Testis (tissue), 3 donors: ENCODE results near the gene MYMX. TPM values are rescaled to one million over a fixed set of nuclear protein-coding genes. Genes with fewer than 3 reads are reported as not detected.
A peak's percentile ranks its signal among the peaks of the same experiment; 100 is the strongest.

ENCODE experiments used
- DNase-seq: peaks from one replicate; pipeline ENCODE4 v3.0.0-alpha.2; 2019
- H3K27ac ChIP-seq, 2 donors: fragments of 200-600 bp; sonication (generic); one replicate each; pipeline ENCODE4 v1.5.1; 2019
- H3K27me3 ChIP-seq: fragments of 200-600 bp; sonication (generic); one replicate; pipeline ENCODE4 v1.5.1; 2019
- H3K36me3 ChIP-seq: fragments of 200-600 bp; sonication (generic); one replicate; pipeline ENCODE4 v1.5.1; 2017; ENCODE audit warnings: low read depth; ENCODE audit errors: missing control alignments
- H3K4me1 ChIP-seq: fragments of 200-600 bp; sonication (generic); one replicate; pipeline ENCODE4 v1.5.1; 2019
- H3K4me3 ChIP-seq, 2 donors: fragments of 200-600 bp; sonication (generic); one replicate each; pipeline ENCODE4 v1.5.1; 2017 to 2019
- H3K9me3 ChIP-seq: fragments of 200-600 bp; sonication (generic); one replicate; pipeline ENCODE4 v1.5.1; 2017
- POLR2A ChIP-seq: fragments of 450-650 bp; IDR thresholded peaks from one replicate; pipeline ENCODE4 v1.6.1; 2017; ENCODE audit warnings: antibody characterized with exemption, mild to moderate bottlenecking, moderate library complexity
- WGBS, 2 donors: methylation state at CpG; one replicate each; pipeline ENCODE4 v1.1.5; 2018; 5-methylcytosine and 5-hydroxymethylcytosine counted together
- intact Hi-C: fragments of 100-400 bp; cut with DNase I; formaldehyde crosslinking; loops from one replicate; pipeline ENCODE4 v1.15.1; 2023; ENCODE audit warnings: low total_unique reads
- polyA plus RNA-seq: library from polyadenylated mRNA; stranded (reverse); fragments of 350-450 nt; fragmentation: Illumina TruSeq; extraction: RNeasy Lipid Tissue Mini Kit (QIAGEN cat#74804); gene quantifications from one replicate; pipeline ENCODE4 v1.2.3, GENCODE V29; 2014; ENCODE audit warnings: low read depth, low replicate concordance; ENCODE audit not compliant: insufficient read depth
- total RNA-seq, 2 donors: library from RNA; depleted of rRNA; stranded (reverse); fragments of >200 nt; gene quantifications; one replicate each; pipeline ENCODE4 v1.2.3, GENCODE V29; 2016
- TF ChIP-seq, protein P1 (sequence below), 3 experiments: fragments of 450-650 bp in 2 of 3; fragments of 200-600 bp in 1 of 3; sonication (generic) in 1 of 3; IDR thresholded peaks; one replicate each; pipeline ENCODE4 v1.5.1; 2016 to 2019; ENCODE audit warnings: antibody characterized with exemption in 3 of 3, mild to moderate bottlenecking in 2 of 3, moderate library complexity in 1 of 3

MYMX gene
- total and polyA plus RNA-seq, 3 donors from 2014 or later, result 0.73 to 0.87 TPM; not detected in 1

DNA sequence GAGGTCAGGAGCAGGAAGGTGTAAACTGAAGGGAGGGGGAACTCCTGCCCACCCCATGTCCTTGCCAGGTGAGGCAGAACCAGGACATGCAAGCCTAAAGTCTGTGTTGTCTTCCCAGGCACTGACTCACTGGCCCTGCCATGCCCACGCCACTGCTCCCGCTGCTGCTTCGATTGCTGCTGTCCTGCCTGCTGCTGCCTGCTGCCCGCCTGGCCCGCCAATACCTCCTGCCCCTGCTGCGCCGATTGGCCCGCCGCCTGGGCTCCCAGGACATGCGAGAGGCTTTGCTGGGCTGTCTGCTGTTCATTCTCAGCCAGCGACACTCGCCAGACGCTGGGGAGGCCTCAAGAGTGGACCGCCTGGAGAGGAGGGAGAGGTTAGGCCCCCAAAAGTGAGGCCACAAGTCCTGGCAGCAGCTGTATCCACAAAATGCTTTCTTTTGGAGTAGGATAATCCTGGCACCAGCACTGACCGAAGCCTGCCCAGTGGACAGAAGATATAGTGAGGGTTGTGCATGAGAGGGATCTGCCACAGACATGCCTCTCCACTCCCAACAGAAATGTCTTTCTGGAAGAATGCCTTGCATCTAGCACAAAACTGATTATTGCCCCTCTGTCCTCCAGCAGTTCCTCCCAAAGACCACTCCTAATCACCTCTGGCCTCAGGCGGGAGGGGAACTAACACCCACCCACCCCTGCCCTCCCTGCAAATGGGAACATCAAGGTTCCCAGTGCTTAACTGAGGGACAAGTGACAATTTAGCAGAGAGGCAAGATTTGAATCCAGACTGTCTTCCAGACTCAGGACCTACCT, 812 bp downstream of the MYMX start:
- WGBS, 2 donors, result 53 to 74% methylated on average over 16 of the region's 16 CpGs
- peaks cover 44% of the 10 kb centered on the region for H3K4me1 ChIP-seq
- TF ChIP-seq POLR2A, result no peak
- TF ChIP-seq, protein P1, sequence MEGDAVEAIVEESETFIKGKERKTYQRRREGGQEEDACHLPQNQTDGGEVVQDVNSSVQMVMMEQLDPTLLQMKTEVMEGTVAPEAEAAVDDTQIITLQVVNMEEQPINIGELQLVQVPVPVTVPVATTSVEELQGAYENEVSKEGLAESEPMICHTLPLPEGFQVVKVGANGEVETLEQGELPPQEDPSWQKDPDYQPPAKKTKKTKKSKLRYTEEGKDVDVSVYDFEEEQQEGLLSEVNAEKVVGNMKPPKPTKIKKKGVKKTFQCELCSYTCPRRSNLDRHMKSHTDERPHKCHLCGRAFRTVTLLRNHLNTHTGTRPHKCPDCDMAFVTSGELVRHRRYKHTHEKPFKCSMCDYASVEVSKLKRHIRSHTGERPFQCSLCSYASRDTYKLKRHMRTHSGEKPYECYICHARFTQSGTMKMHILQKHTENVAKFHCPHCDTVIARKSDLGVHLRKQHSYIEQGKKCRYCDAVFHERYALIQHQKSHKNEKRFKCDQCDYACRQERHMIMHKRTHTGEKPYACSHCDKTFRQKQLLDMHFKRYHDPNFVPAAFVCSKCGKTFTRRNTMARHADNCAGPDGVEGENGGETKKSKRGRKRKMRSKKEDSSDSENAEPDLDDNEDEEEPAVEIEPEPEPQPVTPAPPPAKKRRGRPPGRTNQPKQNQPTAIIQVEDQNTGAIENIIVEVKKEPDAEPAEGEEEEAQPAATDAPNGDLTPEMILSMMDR (IDR thresholded peaks at IDR 0.05), result no peak
- intact Hi-C loops, result no loop called here
- no peak overlapping the region for H3K4me3 ChIP-seq
- no peaks in the 10 kb centered on the region for H3K9me3 ChIP-seq
- no peaks in the 10 kb centered on the region for H3K36me3 ChIP-seq
- peak overlapping the region; percentile 61 to 92 for H3K27ac ChIP-seq
- H3K27me3 ChIP-seq, result no peaks in the 10 kb centered on the region
- DNase-seq, result no peak

DNA sequence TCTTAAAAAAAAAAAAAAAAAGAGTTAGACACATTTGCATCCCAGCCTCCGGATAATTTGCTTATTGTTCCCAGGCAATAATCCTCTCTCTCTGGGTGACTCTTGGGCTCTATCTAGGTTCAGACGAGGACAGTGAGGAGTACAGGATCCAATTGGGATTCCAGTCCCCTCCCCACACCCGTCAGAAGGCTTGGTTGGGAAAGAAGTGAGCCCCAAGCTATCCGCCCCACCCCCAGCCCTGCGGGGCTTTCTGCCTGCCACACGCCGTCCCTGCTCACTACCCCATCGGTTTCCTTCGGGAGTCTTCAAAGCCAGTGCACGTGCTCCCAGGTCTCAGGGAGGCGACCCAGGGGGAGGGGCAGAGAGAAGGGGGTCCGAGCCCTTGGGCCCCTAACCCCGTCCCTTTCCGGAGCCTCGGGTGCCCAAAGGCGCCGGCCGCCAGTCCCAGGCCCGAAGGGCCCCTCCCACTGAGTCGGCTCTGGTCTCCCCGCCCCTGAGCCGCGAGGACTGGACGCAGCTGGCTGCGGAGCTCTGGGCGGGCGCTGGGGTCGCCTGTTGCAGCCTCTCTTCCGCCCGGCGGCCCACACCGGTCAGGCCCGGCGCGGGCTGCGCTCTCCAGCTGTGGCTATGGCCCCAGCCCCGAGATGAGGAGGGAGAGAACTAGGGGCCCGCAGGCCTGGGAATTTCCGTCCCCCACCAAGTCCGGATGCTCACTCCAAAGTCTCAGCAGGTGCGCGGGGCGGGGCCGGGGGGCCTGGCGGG, 2.5 kb downstream of the MYMX start:
- Histone ChIP-seq H3K9me3 (no peaks in the 10 kb centered on the region), H3K4me1 (peaks cover 54% of the 10 kb centered on the region), H3K36me3 (no peaks in the 10 kb centered on the region), H3K27ac (peak overlapping the region; percentile 65 to 92), H3K4me3 (peak overlapping the region; percentile 36 to 63), H3K27me3 (no peaks in the 10 kb centered on the region)
- intact Hi-C loops, result no loop called here
- TF ChIP-seq, protein P1 (IDR thresholded peaks at IDR 0.05), result no peak
- no peak for TF ChIP-seq POLR2A
- DNase-seq, result peak; percentile 82
- WGBS, 2 donors, result 0 to 3% methylated on average over 3 to 29 of the region's 45 CpGs

DNA sequence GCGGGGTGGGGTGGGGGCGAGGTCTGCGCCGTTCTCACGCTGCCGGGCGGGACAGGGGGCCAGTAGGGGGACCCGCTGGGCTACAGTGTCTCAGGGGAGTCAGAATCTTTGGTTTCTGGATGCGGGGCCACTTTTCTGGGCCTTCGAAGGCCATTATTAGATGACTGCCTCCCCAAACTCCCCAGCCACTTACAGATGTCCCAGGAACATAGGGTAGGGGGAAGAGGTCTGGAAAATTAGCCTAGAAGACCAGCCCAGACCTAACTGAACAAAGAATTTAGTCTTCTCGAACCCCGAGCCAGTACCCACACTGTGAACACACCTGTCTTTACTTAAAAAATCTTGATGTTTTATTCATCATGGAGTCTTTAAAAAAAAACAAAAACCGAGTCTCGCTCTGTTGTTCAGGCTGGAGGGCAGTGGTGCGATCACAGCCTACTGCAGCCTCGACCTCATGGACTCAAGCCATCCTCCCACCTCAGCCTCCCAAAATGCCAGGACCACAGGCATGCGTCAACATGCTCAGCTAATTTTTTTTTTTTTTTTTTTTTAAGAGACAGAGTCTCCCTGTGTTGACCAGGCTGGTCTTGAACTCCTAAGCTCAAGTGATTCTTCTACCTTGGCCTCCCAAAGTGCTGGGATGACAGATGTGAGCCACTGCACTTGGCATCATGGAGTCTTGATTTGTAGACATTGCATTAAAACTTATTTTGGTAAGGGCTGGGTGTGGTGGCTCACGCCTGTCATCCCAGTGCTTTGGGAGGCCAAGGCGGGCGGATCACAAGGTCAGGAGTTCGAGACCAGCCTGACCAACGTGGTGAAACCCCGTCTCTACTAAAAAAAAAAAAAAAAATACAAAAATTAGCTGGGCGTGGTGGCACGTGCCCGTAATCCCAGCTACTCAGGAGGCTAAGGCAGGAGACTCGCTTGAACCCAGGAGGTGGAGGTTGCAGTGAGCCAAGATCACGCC, 3.4 kb downstream of the MYMX start:
- WGBS, 2 donors, result 51 to 64% methylated on average over 20 to 28 of the region's 28 CpGs
- H3K9me3 ChIP-seq, result no peaks in the 10 kb centered on the region
- DNase-seq, result no peak
- H3K36me3 ChIP-seq, result no peaks in the 10 kb centered on the region
- H3K27ac ChIP-seq, result peak overlapping the region; percentile 65 to 92
- intact Hi-C loops, result no loop called here
- no peak for TF ChIP-seq POLR2A
- TF ChIP-seq, protein P1 (IDR thresholded peaks at IDR 0.05), result no peak
- H3K27me3 ChIP-seq, result no peaks in the 10 kb centered on the region
- H3K4me3 ChIP-seq, result peak overlapping the region; percentile 36 to 63
- H3K4me1 ChIP-seq, result peaks cover 63% of the 10 kb centered on the region

DNA sequence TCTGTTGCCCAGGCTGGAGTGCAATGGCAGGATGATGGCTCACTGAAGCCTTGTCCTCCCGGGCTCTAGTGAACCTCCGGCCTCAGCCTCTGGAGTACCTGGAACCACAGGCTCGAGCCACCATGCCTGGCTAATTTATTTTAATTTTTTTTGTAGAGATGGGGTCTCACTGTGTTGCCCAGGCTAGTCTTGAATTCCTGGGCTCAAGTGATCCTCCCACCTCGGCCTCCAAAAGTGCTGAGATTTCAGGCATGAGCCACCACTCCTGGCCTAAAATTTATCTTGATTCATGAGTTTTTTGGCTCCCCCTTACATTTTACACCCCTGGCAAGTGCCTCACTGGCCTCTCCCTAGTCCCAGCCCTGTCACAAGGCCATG, 4.2 kb downstream of the MYMX start:
- TF ChIP-seq, protein P1 (IDR thresholded peaks at IDR 0.05), result no peak
- TF ChIP-seq POLR2A, result no peak
- no peak for DNase-seq
- intact Hi-C loops, result no loop called here
- H3K4me3 ChIP-seq, result no peak overlapping the region
- no peaks in the 10 kb centered on the region for H3K36me3 ChIP-seq
- peaks cover 68% of the 10 kb centered on the region for H3K4me1 ChIP-seq
- H3K27ac ChIP-seq, result peak overlapping the region; percentile 49 to 82
- H3K27me3 ChIP-seq, result no peaks in the 10 kb centered on the region
- no peaks in the 10 kb centered on the region for H3K9me3 ChIP-seq
- 79 to 83% methylated on average over 4 of the region's 4 CpGs for WGBS, 2 donors
